HepG2 (cell line): ENCODE results near the gene MRPL51. TPM values are rescaled to one million over a fixed set of nuclear protein-coding genes. Genes with fewer than 3 reads are reported as not detected.

Experiments
- CEBPG ChIP-seq: IDR thresholded peaks from 2 replicates; pipeline ENCODE4 v1.6.1; 2016
- ESRRA ChIP-seq: sonication (generic); formaldehyde crosslinking; IDR thresholded peaks from 2 replicates; pipeline ENCODE4 v1.5.1; 2020; ENCODE audit warnings: mild to moderate bottlenecking, low read depth, missing genetic modification reagents
- FOXK2 ChIP-seq: fragments of 450-650 bp; IDR thresholded peaks from 2 replicates; pipeline ENCODE4 v1.6.1; 2016
- GTF2F1 ChIP-seq: fragments of 150-350 bp; IDR thresholded peaks from 2 replicates; pipeline ENCODE4 v1.6.1; 2014; ENCODE audit warnings: low read length
- KDM4B ChIP-seq: sonication (generic); formaldehyde crosslinking; IDR thresholded peaks from 2 replicates; pipeline ENCODE4 v1.4.0; 2020; ENCODE audit warnings: missing genetic modification reagents
- KDM6A ChIP-seq: IDR thresholded peaks from 2 replicates; pipeline ENCODE4 v1.6.1; 2016; ENCODE audit warnings: low read depth
- KLF15 ChIP-seq: sonication (generic); formaldehyde crosslinking; IDR thresholded peaks from 2 replicates; pipeline ENCODE4 v1.8.1; 2023; ENCODE audit warnings: borderline replicate concordance, mild to moderate bottlenecking, inconsistent platforms, missing genetic modification reagents, mixed read lengths
- MXI1 ChIP-seq: IDR thresholded peaks from 3 replicates; pipeline ENCODE4 v1.6.1; 2012; ENCODE audit warnings: low read depth, low read length, inconsistent platforms, borderline replicate concordance
- MYNN ChIP-seq: sonication (generic); formaldehyde crosslinking; IDR thresholded peaks from 2 replicates; pipeline ENCODE4 v1.4.0; 2020; ENCODE audit warnings: mild to moderate bottlenecking, low read depth, missing genetic modification reagents
- NFKBIZ ChIP-seq: IDR thresholded peaks from 2 replicates; pipeline ENCODE4 v1.6.1; 2018; ENCODE audit warnings: missing genetic modification reagents, missing compliant biosample characterization
- NFRKB ChIP-seq: fragments of 450-650 bp; IDR thresholded peaks from 2 replicates; pipeline ENCODE4 v1.6.1; 2017
- PAF1 ChIP-seq: IDR thresholded peaks from 2 replicates; pipeline ENCODE4 v1.6.1; 2016; ENCODE audit warnings: missing genetic modification reagents, missing compliant biosample characterization
- RBFOX2 ChIP-seq: fragments of 200-400 bp; formaldehyde crosslinking; IDR thresholded peaks from 2 replicates; pipeline ENCODE4 v1.6.1; 2017; ENCODE audit warnings: low read depth, mild to moderate bottlenecking, low read length
- RFX3 ChIP-seq: IDR thresholded peaks from 2 replicates; pipeline ENCODE4 v1.6.1; 2016; ENCODE audit warnings: missing biosample characterization, missing genetic modification reagents
- RFXANK ChIP-seq: IDR thresholded peaks from 2 replicates; pipeline ENCODE4 v1.6.1; 2016
- SAP130 ChIP-seq: IDR thresholded peaks from 2 replicates; pipeline ENCODE4 v1.6.1; 2016; ENCODE audit warnings: low read depth
- TBP ChIP-seq: sonication (generic); formaldehyde crosslinking; IDR thresholded peaks from 2 replicates; pipeline ENCODE4 v1.5.0; 2020; ENCODE audit warnings: missing genetic modification reagents
- U2AF1 ChIP-seq: fragments of 200-400 bp; formaldehyde crosslinking; optimal IDR thresholded peaks from 2 replicates; pipeline ENCODE3; 2017; ENCODE audit warnings: mild to moderate bottlenecking, low read depth, low read length
- ZNF180 ChIP-seq: sonication (generic); formaldehyde crosslinking; IDR thresholded peaks from 2 replicates; pipeline ENCODE4 v1.4.0; 2020; ENCODE audit warnings: low read depth, missing genetic modification reagents, borderline replicate concordance
- ZNF329 ChIP-seq: sonication (generic); formaldehyde crosslinking; IDR thresholded peaks from 2 replicates; pipeline ENCODE4 v1.9.0; 2021; ENCODE audit warnings: low read depth, mild to moderate bottlenecking, missing genetic modification reagents
- ZNF644 ChIP-seq: IDR thresholded peaks from 2 replicates; pipeline ENCODE4 v1.6.1; 2016; ENCODE audit warnings: low read depth
- ZNF678 ChIP-seq: sonication (generic); formaldehyde crosslinking; IDR thresholded peaks from 2 replicates; pipeline ENCODE4 v1.4.0; 2020; ENCODE audit warnings: mild to moderate bottlenecking, missing genetic modification reagents
- ZNF878 ChIP-seq: sonication (generic); formaldehyde crosslinking; IDR thresholded peaks from 2 replicates; pipeline ENCODE4 v1.8.1; 2023; ENCODE audit warnings: mild to moderate bottlenecking, missing genetic modification reagents, moderate library complexity
- polyA plus RNA-seq, 8 experiments: library from polyadenylated mRNA; depleted of rRNA in 3 of 8; stranded (reverse) in 7 of 8; unstranded in 1 of 8; fragments of >200 nt; fragmentation: Illumina TruSeq in 4 of 8; extraction: Trizol in 4 of 8; gene quantifications; 2 replicates each; pipeline versions ENCODE4 v1.2.1 to v1.2.3, GENCODE V29; 2011 to 2016; ENCODE audit warnings: low read depth in 4 of 8, missing spikeins in 1 of 8, mixed read lengths in 1 of 8; ENCODE audit not compliant: insufficient read depth in 1 of 8
- total RNA-seq, 5 experiments: library from RNA; depleted of rRNA; stranded (reverse); fragments of >200 nt; fragmentation: Illumina TruSeq; extraction: Trizol; gene quantifications; 2 replicates each; pipeline ENCODE4 v1.2.3, GENCODE V29; 2016; ENCODE audit warnings: low read depth in 1 of 5
- TF ChIP-seq, protein P1 (sequence below): sonication (generic); formaldehyde crosslinking; IDR thresholded peaks from 2 replicates; pipeline ENCODE4 v1.5.1; 2020; ENCODE audit warnings: mild to moderate bottlenecking, missing genetic modification reagents, borderline replicate concordance
- TF ChIP-seq, protein P2 (sequence below): sonication (generic); formaldehyde crosslinking; IDR thresholded peaks from 2 replicates; pipeline ENCODE4 v1.5.0; 2020; ENCODE audit warnings: mild to moderate bottlenecking, missing genetic modification reagents
- TF ChIP-seq, protein P3 (sequence below): sonication (generic); formaldehyde crosslinking; IDR thresholded peaks from 2 replicates; pipeline ENCODE4 v1.4.0; 2020; ENCODE audit warnings: missing genetic modification reagents
- TF ChIP-seq, protein P4 (sequence below): sonication (generic); formaldehyde crosslinking; IDR thresholded peaks from 2 replicates; pipeline ENCODE4 v1.8.1; 2022; ENCODE audit warnings: mild to moderate bottlenecking, missing genetic modification reagents

The MRPL51 gene
- total and polyA plus RNA-seq, 2 of the 13 experiments (the other 11 are each of a cell fraction or from before 2014, with no cell fraction given): 64.8 to 278 TPM

DNA sequence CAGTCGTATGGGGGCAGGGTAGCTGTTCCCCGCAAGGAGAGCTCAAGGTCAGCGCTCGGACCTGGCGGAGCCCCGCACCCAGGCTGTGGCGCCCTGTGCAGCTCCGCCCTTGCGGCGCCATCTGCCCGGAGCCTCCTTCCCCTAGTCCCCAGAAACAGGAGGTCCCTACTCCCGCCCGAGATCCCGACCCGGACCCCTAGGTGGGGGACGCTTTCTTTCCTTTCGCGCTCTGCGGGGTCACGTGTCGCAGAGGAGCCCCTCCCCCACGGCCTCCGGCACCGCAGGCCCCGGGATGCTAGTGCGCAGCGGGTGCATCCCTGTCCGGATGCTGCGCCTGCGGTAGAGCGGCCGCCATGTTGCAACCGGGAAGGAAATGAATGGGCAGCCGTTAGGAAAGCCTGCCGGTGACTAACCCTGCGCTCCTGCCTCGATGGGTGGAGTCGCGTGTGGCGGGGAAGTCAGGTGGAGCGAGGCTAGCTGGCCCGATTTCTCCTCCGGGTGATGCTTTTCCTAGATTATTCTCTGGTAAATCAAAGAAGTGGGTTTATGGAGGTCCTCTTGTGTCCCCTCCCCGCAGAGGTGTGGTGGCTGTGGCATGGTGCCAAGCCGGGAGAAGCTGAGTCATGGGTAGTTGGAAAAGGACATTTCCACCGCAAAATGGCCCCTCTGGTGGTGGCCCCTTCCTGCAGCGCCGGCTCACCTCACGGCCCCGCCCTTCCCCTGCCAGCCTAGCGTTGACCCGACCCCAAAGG, 42.1 kb upstream of the MRPL51 start (continued):
- TF ChIP-seq, protein P1, sequence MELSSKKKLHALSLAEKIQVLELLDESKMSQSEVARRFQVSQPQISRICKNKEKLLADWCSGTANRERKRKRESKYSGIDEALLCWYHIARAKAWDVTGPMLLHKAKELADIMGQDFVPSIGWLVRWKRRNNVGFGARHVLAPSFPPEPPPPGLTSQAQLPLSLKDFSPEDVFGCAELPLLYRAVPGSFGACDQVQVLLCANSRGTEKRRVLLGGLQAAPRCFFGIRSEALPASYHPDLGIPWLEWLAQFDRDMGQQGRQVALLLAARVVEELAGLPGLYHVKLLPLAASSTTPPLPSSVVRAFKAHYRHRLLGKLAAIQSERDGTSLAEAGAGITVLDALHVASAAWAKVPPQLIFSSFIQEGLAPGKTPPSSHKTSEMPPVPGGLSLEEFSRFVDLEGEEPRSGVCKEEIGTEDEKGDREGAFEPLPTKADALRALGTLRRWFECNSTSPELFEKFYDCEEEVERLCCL (CRISPR knock-in tag): no peak
- TF ChIP-seq NFKBIZ (CRISPR knock-in tag) (no peak), FOXK2 (no peak), TBP (CRISPR knock-in tag) (no peak), ZNF678 (CRISPR knock-in tag) (no peak), MYNN (CRISPR knock-in tag) (no peak), NFRKB (no peak), CEBPG (CRISPR knock-in tag) (no peak), ZNF180 (CRISPR knock-in tag) (no peak), PAF1 (no peak), RBFOX2 (peak; percentile 82), RFXANK (CRISPR knock-in tag) (no peak), KDM4B (no peak), SAP130 (CRISPR knock-in tag) (0 out of 2 replicates have a peak, but pooled peaks have one; percentile 45), GTF2F1 (no peak), ZNF878 (CRISPR knock-in tag) (no peak), ESRRA (no peak), KDM6A (CRISPR knock-in tag) (no peak), RFX3 (CRISPR knock-in tag) (no peak), MXI1 (peak; percentile 40; the same call in 1 of the 3 replicates), ZNF329 (CRISPR knock-in tag) (no peak), U2AF1 (no peak), ZNF644 (CRISPR knock-in tag) (no peak), KLF15 (no peak)
- TF ChIP-seq, protein P2, sequence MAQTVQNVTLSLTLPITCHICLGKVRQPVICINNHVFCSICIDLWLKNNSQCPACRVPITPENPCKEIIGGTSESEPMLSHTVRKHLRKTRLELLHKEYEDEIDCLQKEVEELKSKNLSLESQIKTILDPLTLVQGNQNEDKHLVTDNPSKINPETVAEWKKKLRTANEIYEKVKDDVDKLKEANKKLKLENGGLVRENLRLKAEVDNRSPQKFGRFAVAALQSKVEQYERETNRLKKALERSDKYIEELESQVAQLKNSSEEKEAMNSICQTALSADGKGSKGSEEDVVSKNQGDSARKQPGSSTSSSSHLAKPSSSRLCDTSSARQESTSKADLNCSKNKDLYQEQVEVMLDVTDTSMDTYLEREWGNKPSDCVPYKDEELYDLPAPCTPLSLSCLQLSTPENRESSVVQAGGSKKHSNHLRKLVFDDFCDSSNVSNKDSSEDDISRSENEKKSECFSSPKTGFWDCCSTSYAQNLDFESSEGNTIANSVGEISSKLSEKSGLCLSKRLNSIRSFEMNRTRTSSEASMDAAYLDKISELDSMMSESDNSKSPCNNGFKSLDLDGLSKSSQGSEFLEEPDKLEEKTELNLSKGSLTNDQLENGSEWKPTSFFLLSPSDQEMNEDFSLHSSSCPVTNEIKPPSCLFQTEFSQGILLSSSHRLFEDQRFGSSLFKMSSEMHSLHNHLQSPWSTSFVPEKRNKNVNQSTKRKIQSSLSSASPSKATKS (CRISPR knock-in tag): no peak; the same call in 1 of the 2 replicates
- TF ChIP-seq, protein P3, sequence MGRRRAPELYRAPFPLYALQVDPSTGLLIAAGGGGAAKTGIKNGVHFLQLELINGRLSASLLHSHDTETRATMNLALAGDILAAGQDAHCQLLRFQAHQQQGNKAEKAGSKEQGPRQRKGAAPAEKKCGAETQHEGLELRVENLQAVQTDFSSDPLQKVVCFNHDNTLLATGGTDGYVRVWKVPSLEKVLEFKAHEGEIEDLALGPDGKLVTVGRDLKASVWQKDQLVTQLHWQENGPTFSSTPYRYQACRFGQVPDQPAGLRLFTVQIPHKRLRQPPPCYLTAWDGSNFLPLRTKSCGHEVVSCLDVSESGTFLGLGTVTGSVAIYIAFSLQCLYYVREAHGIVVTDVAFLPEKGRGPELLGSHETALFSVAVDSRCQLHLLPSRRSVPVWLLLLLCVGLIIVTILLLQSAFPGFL (CRISPR knock-in tag): no peak
- TF ChIP-seq, protein P4, sequence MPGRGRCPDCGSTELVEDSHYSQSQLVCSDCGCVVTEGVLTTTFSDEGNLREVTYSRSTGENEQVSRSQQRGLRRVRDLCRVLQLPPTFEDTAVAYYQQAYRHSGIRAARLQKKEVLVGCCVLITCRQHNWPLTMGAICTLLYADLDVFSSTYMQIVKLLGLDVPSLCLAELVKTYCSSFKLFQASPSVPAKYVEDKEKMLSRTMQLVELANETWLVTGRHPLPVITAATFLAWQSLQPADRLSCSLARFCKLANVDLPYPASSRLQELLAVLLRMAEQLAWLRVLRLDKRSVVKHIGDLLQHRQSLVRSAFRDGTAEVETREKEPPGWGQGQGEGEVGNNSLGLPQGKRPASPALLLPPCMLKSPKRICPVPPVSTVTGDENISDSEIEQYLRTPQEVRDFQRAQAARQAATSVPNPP: no peak
